H1 (cell line): ENCODE results near the gene HHAT. TPM values are rescaled to one million over a fixed set of nuclear protein-coding genes. Genes with fewer than 3 reads are reported as not detected.

ENCODE experiments used
- CTCF ChIA-PET: fragments of 300-600 bp; sonication (Branson Sonifier 250); formaldehyde crosslinking; loops from one replicate; lab custom pipeline; 2021; ENCODE audit not compliant: partially characterized antibody; lab: Charles Lee
- POLR2A ChIA-PET: fragments of 300-600 bp; sonication (Branson Sonifier 250); formaldehyde crosslinking; loops from one replicate; lab custom pipeline; 2021; ENCODE audit warnings: inconsistent platforms; ENCODE audit not compliant: partially characterized antibody; lab: Charles Lee
- DNase-seq, 2 experiments: peaks; one replicate each; pipeline versions ENCODE4 v3.0.0 to v3.0.0-alpha.2; 2010 to 2022; ENCODE audit warnings: low spot score in 2 of 2, low read depth in 1 of 2, mixed read lengths in 1 of 2
- FAIRE-seq: peaks from 2 replicates; lab custom pipeline; 2011; peaks lifted over from hg19 to GRCh38; lab: Jason Lieb, UNC
- H2AFZ ChIP-seq: 2 replicates; pipeline ENCODE4 v1.8.1; 2012; ENCODE audit warnings: low read length, inconsistent platforms
- H2AK5ac ChIP-seq: 2 replicates; pipeline ENCODE4 v1.6.1; 2013; ENCODE audit warnings: low read depth, low read length
- H2BK120ac ChIP-seq: replicated peaks from 2 replicates; pipeline ENCODE3; 2013; ENCODE audit warnings: low read depth, low read length, inconsistent platforms
- H2BK12ac ChIP-seq: 2 replicates; pipeline ENCODE4 v1.6.1; 2013; ENCODE audit warnings: low read depth, low read length
- H2BK15ac ChIP-seq: 2 replicates; pipeline ENCODE4 v1.6.1; 2013; ENCODE audit warnings: low read length
- H2BK20ac ChIP-seq: 2 replicates; pipeline ENCODE4 v1.6.1; 2013; ENCODE audit warnings: low read length
- H2BK5ac ChIP-seq: 2 replicates; pipeline ENCODE4 v1.6.1; 2013; ENCODE audit warnings: low read depth, low read length
- H3K14ac ChIP-seq: 2 replicates; pipeline ENCODE4 v1.6.1; 2013; ENCODE audit warnings: inconsistent platforms; ENCODE audit not compliant: insufficient read length
- H3K18ac ChIP-seq: 2 replicates; pipeline ENCODE4 v1.6.1; 2013; ENCODE audit warnings: low read length; ENCODE audit errors: extremely low read depth
- H3K23ac ChIP-seq: 2 replicates; pipeline ENCODE4 v1.6.1; 2013; ENCODE audit warnings: inconsistent platforms; ENCODE audit not compliant: insufficient read length
- H3K23me2 ChIP-seq: 2 replicates; pipeline ENCODE4 v1.6.1; 2013; ENCODE audit warnings: low read depth, low read length
- H3K27ac ChIP-seq: 2 replicates; pipeline ENCODE4 v1.6.1; 2011; ENCODE audit warnings: low read depth, low read length, inconsistent platforms
- H3K27me3 ChIP-seq, 4 experiments: replicated peaks in 1 of 4; 1 replicate in 1 of 4; 2 replicates in 3 of 4; pipeline versions ENCODE4 v1.6.1 to v1.8.1; 2011 to 2013; ENCODE audit warnings: low read length in 3 of 4, mild to moderate bottlenecking in 3 of 4, inconsistent platforms in 2 of 4, mixed read lengths in 2 of 4, moderate library complexity in 1 of 4; ENCODE audit not compliant: control insufficient read depth in 3 of 4, insufficient read depth in 3 of 4; ENCODE audit errors: extremely low read depth in 1 of 4
- H3K36me3 ChIP-seq, 4 experiments: 2 replicates each; pipeline versions ENCODE4 v1.6.1 to v1.8.1; 2011 to 2013; ENCODE audit warnings: mild to moderate bottlenecking in 4 of 4, low read length in 3 of 4, moderate library complexity in 2 of 4, control low read depth in 1 of 4, inconsistent platforms in 1 of 4; ENCODE audit not compliant: insufficient read depth in 4 of 4, control insufficient read depth in 2 of 4
- H3K4ac ChIP-seq: replicated peaks from 2 replicates; pipeline ENCODE3; 2013; ENCODE audit warnings: low read length, low read depth, mixed read lengths, inconsistent platforms; ENCODE audit not compliant: insufficient read length
- H3K4me1 ChIP-seq, 4 experiments: replicated peaks in 1 of 4; 1 replicate in 1 of 4; 2 replicates in 3 of 4; pipeline versions ENCODE4 v1.6.1 to v1.8.1; 2011 to 2013; ENCODE audit warnings: low read length in 3 of 4, inconsistent platforms in 2 of 4, mixed read lengths in 1 of 4; ENCODE audit not compliant: insufficient read depth in 4 of 4, control insufficient read depth in 3 of 4
- H3K4me2 ChIP-seq, 2 experiments: 2 replicates each; pipeline versions ENCODE4 v1.6.1 to v1.8.1; 2011 to 2013; ENCODE audit warnings: low read depth in 2 of 2, low read length in 2 of 2, control low read depth in 1 of 2, inconsistent platforms in 1 of 2, mild to moderate bottlenecking in 1 of 2; ENCODE audit not compliant: insufficient read depth in 1 of 2
- H3K4me3 ChIP-seq, 4 experiments: fragments of 200-600, 300-600 bp in 1 of 4; sonication (generic), shearing (Covaris generic), sonication (Bioruptor Twin) in 1 of 4; 2 replicates each; pipeline versions ENCODE4 v1.5.1 to v1.8.1; 2011 to 2016; ENCODE audit warnings: low read length in 4 of 4, low read depth in 3 of 4, control low read depth in 2 of 4, inconsistent platforms in 2 of 4, mild to moderate bottlenecking in 2 of 4, mixed read lengths in 1 of 4, moderate library complexity in 1 of 4; ENCODE audit not compliant: insufficient read depth in 2 of 4; ENCODE audit errors: extremely low read depth in 1 of 4
- H3K56ac ChIP-seq: replicated peaks from 2 replicates; pipeline ENCODE3; 2013; ENCODE audit warnings: low read depth, mild to moderate bottlenecking, mixed read lengths, low read length, inconsistent platforms; ENCODE audit not compliant: insufficient read length
- H3K79me1 ChIP-seq: 2 replicates; pipeline ENCODE4 v1.6.1; 2013; ENCODE audit warnings: low read depth, low read length, control low read depth
- H3K79me2 ChIP-seq, 2 experiments: 2 replicates each; pipeline versions ENCODE4 v1.6.1 to v1.8.1; 2012 to 2013; ENCODE audit warnings: low read length in 2 of 2, mild to moderate bottlenecking in 2 of 2, inconsistent platforms in 1 of 2; ENCODE audit not compliant: insufficient read depth in 2 of 2, control insufficient read depth in 1 of 2
- H3K9ac ChIP-seq, 4 experiments: replicated peaks in 1 of 4; 1 replicate in 1 of 4; 2 replicates in 3 of 4; pipeline versions ENCODE4 v1.6.1 to v1.8.1; 2011 to 2013; ENCODE audit warnings: low read depth in 3 of 4, low read length in 3 of 4, control low read depth in 2 of 4, mild to moderate bottlenecking in 2 of 4, moderate library complexity in 2 of 4, inconsistent platforms in 1 of 4; ENCODE audit errors: extremely low read depth in 1 of 4
- H3K9me3 ChIP-seq, 2 experiments: 2 replicates each; pipeline versions ENCODE4 v1.6.1 to v1.8.1; 2012 to 2013; ENCODE audit warnings: mild to moderate bottlenecking in 2 of 2, moderate library complexity in 2 of 2, control low read depth in 1 of 2, inconsistent platforms in 1 of 2, low read depth in 1 of 2, low read length in 1 of 2, mixed read lengths in 1 of 2; ENCODE audit not compliant: insufficient read depth in 2 of 2
- H4K20me1 ChIP-seq, 2 experiments: replicated peaks in 1 of 2; 2 replicates each; pipeline versions ENCODE3 to v1.8.1; 2011 to 2013; ENCODE audit warnings: inconsistent platforms in 2 of 2, low read length in 2 of 2, mild to moderate bottlenecking in 1 of 2; ENCODE audit not compliant: insufficient read depth in 2 of 2, control insufficient read depth in 1 of 2
- H4K5ac ChIP-seq: 2 replicates; pipeline ENCODE4 v1.6.1; 2013; ENCODE audit warnings: low read length, low read depth, mixed read lengths, inconsistent platforms; ENCODE audit not compliant: insufficient read length
- H4K8ac ChIP-seq: 2 replicates; pipeline ENCODE4 v1.8.0; 2013; ENCODE audit warnings: mild to moderate bottlenecking, moderate library complexity, low read length, inconsistent platforms; ENCODE audit not compliant: insufficient read depth; ENCODE audit errors: extremely low read depth
- H4K91ac ChIP-seq: replicated peaks from 2 replicates; pipeline ENCODE3; 2013; ENCODE audit warnings: low read length, mixed read lengths, inconsistent platforms; ENCODE audit not compliant: insufficient read length
- GABPA ChIP-seq: IDR thresholded peaks from 2 replicates; pipeline ENCODE4 v1.6.1; 2011; ENCODE audit warnings: mild to moderate bottlenecking, low read length, moderate library complexity, borderline replicate concordance; ENCODE audit not compliant: insufficient read depth
- NANOG ChIP-seq: IDR thresholded peaks from 2 replicates; pipeline ENCODE4 v1.6.1; 2011; ENCODE audit warnings: low read length, low read depth, mild to moderate bottlenecking, inconsistent platforms; ENCODE audit not compliant: insufficient read depth, poor library complexity, severe bottlenecking
- SIX5 ChIP-seq: IDR thresholded peaks from 2 replicates; pipeline ENCODE4 v1.6.1; 2011; ENCODE audit warnings: mild to moderate bottlenecking, low read depth, low read length
- WGBS, 2 experiments: shearing (Covaris generic) in 1 of 2; methylation state at CpG; one replicate each; pipeline versions ENCODE4 v1.1.6 to v1.1.7; 2013 to 2015; ENCODE audit warnings: low lambda C conversion rate in 2 of 2, mixed read lengths in 2 of 2, inconsistent platforms in 1 of 2, low coverage in 1 of 2, missing lambda C conversion rate in 1 of 2; ENCODE audit not compliant: insufficient replicate concordance in 2 of 2, insufficient coverage in 1 of 2, insufficient read length in 1 of 2; ENCODE audit errors: extremely low coverage in 1 of 2, missing lambda C conversion rate in 1 of 2; 5-methylcytosine and 5-hydroxymethylcytosine counted together
- polyA plus RNA-seq, 7 experiments: library from polyadenylated mRNA; depleted of rRNA in 3 of 7; stranded (reverse) in 5 of 7; unstranded in 2 of 7; fragments of >200 nt in 5 of 7; fragments of 200-250 nt in 2 of 7; gene quantifications; 1 replicate in 5 of 7; 2 replicates in 1 of 7; 4 replicates in 1 of 7; pipeline versions ENCODE4 v1.2.1 to v1.2.3, GENCODE V29; 2011 to 2013; ENCODE audit warnings: missing spikeins in 2 of 7, mixed read lengths in 2 of 7
- total RNA-seq: library from RNA; stranded (reverse); fragmentation: NEBNext Ultra II Directional; extraction: Animal tissue kit (Norgen Biotek cat#: 25700); gene quantifications from 2 replicates; pipeline ENCODE4 v1.2.1, GENCODE V29; 2021

The HHAT gene
- total and polyA plus RNA-seq, 2 of the 8 experiments (the other 6 are each of a cell fraction or from before 2014, with no cell fraction given): 0.15 to 0.51 TPM

GRCh38 chr1:210376836-210377372 is 48.2 kb downstream of the HHAT start:
- Histone ChIP-seq H3K9ac (no peak overlapping the region), H3K36me3 (no peaks in the 10 kb centered on the region), H3K27me3 (0 out of 7 replicates have a peak, but pooled peaks cover 0 to 2% (median 0%) of the 10 kb centered on the region in 4 experiments), H3K18ac (no peak overlapping the region), H4K5ac (no peak overlapping the region), H4K91ac (no peak overlapping the region), H2BK15ac (no peak overlapping the region), H3K4me1 (peaks cover 4 to 17% (median 15%) of the 10 kb centered on the region in 4 experiments; a peak in 6 of 7 replicates), H3K56ac (no peak overlapping the region), H2BK20ac (no peak overlapping the region), H3K9me3 (no peaks in the 10 kb centered on the region), H2AFZ (no peak overlapping the region), H3K27ac (no peak overlapping the region), H3K4ac (no peak overlapping the region), H4K20me1 (no peaks in the 10 kb centered on the region), H2BK120ac (no peak overlapping the region)
- POLR2A ChIA-PET: interaction anchor here (1.3 to 5.9 kb wide), 2 partner anchors 15 to 16 kb away, joined by 4 to 183 read pairs; no protein-coding TSS in a partner anchor
- FAIRE-seq (no peak), DNase-seq (no peak)
- 75% methylated on average over 1 of the region's 1 CpG; no CpG with 5 or more reads in 1 of the 2 experiments for WGBS, 2 experiments
- no peak for TF ChIP-seq SIX5
- no peak for TF ChIP-seq NANOG
- TF ChIP-seq GABPA: no peak
- TF ChIP-seq, all 59 proteins: peak for 0
- H4K8ac ChIP-seq: no peak overlapping the region
- peaks cover 2% of the 10 kb centered on the region; the same call in 1 of the 2 replicates for H3K23me2 ChIP-seq
- H2BK12ac ChIP-seq: no peak overlapping the region
- no peak overlapping the region for H2BK5ac ChIP-seq
- no peak overlapping the region for H3K14ac ChIP-seq
- H2AK5ac ChIP-seq: no peak overlapping the region
- CTCF ChIA-PET: interaction anchor here (0.6 to 10.6 kb wide), 6 partner anchors 12 to 209 kb away, joined by 3 to 179 read pairs (median 12); no protein-coding TSS in a partner anchor
- no peaks in the 10 kb centered on the region for H3K79me1 ChIP-seq
- H3K4me3 ChIP-seq: no peak overlapping the region
- H3K23ac ChIP-seq: no peak overlapping the region
- no peaks in the 10 kb centered on the region for H3K79me2 ChIP-seq
- H3K4me2 ChIP-seq: no peak overlapping the region
